Activated CD4-positive, alpha-beta T cell treated with anti-CD3 and anti-CD28 coated beads for 1 hour (primary cell): ENCODE results near the gene PCNX2.

Experiments
- DNase-seq: peaks from one replicate; pipeline ENCODE4 v3.0.0-alpha.2; 2020

The PCNX2 gene

DNA sequence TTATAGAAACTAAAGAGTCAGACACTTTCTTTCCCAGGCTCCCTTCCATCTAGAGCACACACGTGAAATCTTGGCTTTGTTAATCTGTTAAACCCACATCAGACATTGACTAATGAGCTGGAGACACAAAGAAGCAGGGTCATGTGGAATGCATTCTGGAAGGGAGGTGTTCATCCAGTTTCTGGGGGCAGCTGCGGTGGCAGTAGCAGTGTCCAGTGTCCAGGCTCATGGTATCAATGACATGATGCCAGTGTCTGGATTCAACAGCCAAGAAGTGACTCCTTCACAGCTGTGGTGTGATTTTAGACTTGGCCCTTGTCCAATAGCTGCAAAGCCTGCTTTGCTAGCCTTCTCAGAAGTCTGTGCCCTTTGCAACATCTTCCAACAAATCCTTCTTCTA, 249.9 kb downstream of the PCNX2 start:
- DNase-seq = no peak

DNA sequence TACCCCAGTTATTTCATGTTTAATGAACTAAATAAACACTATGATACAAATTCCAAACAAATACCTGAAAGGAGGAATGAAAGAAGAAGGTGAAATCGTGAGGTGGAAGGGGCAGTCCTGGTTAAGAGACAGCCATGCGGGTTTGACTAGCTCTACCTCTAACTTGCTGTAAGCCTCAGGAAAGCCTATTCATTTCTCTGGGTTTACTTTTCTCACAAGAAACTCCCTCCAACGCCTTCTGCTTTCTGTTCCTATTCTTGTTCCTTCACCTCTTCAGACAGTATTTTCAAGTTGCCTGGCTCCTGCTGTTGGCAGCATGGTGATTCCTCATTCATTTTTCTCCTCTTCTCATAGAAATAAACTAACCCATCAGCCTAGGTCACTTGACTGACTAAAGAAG, 252.7 kb downstream of the PCNX2 start:
- DNase-seq = no peak

DNA sequence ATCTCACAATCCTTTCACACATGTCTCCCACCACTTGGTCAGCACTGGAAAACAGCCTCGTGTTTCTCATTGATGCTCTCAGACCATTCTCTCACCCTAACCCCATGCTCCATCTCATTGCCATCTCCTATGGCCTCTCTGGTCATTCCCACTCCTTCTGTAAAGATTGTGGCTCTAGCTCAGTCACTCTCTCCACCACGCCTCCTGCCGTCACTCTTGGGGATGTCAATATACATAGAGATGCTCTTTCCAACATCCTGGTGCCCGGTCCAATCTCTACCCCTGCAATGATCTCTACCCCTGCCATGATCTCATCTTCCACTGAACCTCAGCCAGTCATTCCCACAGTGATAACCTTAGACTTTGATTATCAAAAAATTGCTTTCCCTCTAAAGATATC, 255.0 kb downstream of the PCNX2 start:
- DNase-seq = no peak

DNA sequence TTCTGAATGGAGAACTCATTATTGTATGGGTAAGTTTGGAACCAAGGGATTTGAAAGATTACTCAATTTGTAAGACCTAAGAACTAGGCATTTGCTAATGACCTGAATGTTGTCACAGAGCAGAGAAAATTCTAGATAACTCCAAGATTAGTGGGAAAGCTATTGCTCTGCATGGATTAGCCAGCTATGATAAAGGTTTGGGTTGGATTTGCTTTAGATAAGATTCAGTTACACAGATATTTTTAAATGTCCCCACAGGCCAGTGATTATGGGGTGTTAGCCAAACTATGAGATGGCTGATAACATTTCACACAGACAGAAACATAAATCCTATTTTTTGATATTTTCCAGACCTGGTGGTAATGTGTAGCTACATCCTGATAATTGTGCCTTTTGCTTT, 256.9 kb downstream of the PCNX2 start:
- no peak for DNase-seq

DNA sequence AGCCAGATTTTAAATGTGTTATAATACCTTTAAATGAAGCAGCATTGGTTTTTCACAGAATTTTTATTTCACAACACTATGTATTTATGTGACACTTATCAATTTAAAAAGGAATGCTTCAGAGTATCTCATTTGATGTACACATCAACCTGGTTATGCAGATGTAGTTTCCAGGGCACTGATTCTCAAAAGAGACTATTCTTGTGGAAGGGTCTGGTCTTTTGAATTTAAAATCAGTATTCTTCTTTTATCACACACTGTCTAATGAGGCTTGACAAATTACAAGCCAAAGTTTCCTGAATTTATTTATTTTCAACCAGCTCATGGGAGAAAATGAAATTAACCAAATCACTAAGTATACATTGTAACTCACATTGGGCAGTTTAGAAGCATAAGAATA, 257.7 kb downstream of the PCNX2 start:
- DNase-seq = no peak

DNA sequence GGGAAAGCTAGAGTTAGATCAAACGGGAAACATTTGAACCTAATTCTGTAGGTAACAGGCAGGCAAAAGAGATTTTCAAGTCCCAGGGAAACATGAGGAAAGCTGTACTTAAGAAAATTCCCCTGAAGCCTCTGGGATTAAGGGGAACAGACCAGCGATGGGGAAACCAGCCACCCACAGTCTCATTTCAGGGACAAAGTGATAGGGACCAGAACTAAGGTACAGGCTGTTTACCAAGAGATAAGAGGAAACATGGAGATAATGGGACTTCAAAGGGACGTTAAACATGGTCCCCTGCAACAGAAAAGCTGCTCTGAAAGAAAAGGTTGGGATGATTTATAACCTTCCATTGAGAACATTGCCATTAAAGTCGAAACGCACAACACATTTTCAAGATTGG, 260.7 kb downstream of the PCNX2 start:
- no peak for DNase-seq

DNA sequence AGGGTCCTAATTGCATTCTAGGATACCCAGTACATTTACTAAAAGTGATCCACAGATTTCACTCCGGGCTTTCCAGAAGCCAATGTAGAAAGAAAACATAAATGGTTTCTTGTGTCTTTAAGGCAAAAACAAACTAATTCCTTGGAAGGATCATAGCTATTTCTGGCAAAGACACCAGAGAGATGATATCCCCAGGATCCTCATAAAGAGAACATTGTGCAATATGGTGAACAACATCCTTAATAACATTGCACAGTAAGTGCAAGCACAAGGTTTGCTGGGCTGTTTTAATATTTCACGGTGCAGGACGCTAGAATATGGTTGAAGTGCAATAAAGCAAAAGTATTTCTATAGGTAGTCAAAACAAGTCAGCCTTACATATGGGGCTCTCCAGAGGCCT, 262.2 kb downstream of the PCNX2 start:
- DNase-seq = no peak

DNA sequence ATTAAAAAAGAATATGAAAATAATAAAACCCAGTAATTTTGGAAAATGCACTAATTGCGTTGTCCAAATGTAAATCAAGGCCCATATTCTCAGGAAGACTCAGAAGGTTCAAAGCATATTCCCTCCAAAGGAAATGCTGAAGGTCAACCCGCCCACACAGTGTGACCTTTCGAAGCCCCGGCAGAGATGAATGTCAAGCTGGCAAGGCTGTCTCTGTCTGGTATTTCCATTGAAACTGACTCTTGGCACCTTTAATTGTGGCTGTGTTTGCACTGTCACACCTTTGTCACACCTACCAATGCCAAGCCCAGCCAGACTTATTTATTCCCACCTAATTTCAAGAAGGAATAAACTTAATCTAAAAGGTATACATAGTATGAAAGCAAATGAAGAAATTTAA, 262.6 kb downstream of the PCNX2 start:
- DNase-seq = no peak

DNA sequence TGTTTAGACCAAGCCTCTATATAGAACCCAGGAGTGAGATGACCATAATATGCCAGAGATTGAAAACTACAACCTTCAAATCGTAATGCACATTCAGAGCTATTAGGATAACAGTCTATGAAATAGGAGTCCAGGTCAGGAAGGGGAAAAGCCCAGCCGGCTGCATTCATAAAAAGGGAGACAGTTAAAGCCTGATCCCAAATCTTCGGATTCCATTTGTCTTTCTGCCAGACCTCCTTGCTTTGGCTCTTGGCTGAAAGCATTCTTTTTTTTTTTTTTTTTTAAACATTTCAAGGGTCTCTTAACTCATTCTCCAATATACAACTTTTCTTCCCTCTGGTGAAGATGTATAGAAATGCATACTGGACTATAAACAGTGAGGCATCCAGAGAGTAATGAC, 264.0 kb downstream of the PCNX2 start:
- no peak for DNase-seq

DNA sequence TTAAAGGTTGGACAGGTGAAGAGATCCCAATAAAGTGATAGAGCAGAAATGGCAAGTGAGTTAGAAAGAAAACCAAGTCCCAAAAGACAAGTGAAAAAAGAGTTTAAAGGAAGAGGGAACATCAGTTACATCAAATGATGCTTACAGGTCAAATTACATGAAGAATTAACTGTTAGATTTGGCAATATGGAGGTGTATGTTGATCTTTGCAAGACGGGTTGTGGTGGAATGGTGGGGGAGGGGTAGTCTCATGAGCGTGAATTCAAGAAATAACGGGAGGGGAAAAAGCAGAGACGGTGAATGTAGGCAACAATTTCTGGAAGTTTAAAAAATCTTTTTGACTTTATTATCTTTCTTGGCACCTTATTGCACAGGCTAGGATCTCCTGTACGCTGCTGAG, 268.5 kb downstream of the PCNX2 start:
- DNase-seq = no peak

DNA sequence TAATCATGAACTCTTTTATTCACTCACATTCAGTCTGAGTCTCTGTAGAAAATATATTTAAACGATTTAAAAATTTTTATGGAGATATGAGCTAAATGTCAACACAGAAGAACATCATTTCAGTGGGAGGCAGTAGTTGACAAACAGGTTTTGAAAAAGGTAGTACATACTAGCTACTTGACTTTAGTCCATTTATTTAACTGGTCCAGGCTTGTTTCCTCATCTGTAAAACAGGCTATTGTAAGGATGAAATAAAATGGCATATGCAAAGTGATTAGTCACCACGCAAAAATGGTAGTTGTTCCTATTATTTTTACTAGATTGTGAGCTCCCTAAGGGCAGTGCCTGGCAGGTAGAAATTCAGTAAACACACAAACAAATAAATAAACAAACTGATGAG, 270.0 kb downstream of the PCNX2 start:
- DNase-seq = no peak

DNA sequence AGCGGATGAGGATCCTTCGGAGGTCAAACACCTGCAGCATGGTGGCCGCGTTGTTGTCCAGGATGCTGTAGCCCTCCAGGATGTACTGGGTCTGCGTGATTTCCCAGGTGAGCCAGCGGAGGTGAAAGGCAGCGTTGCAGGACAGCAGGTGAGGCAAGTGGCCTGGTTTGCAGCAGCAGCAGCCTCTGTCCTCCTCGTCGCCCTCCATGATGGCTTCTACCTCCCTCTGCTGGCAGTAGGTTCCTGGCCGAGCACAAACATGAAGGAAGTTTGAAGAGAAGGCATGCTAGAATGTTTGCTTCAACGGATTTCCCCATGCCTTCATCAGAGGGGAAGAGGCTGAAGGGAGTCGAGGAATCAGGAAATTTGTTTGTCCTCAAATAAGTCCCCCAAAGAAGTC, 270.4 kb downstream of the PCNX2 start:
- DNase-seq = no peak

DNA sequence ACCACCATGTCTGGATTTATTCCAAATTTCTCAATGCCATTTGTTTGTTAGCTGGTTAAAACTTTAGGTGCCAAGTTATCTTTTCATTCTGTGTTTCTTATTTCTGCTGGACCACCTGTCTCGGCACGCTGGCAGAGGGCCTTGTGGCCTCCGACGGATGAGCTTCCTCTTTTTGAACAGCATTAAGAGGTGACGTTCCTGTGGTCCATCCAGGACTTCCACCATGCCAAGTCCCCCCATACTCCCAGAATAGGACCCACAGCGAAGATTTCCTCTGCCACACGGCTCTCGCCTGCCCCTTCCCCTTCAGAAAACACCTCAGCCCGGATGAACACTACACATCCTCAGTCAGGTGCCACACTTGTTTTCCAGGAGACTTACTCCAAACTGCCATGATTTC, 271.3 kb downstream of the PCNX2 start:
- DNase-seq = no peak

DNA sequence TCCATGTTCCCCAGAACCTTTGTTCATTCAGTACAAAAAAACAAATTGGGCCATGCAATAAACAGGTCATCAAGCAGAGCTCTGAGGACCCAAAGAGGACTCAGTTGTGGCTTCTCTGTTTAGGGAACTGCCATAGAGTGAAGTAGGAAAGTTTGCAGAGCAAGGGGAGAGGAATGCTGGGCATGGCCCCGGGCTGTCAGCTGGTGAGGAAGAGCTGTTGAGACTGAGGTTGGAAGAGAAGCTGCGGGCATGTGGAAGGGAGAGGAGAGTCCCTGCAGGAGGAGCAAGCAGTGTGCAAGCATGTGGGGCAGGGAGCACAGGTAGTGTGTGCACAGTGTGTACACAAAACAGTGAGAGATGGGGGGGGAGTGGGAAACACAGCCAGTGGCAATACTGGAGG, 273.3 kb downstream of the PCNX2 start:
- DNase-seq = no peak

DNA sequence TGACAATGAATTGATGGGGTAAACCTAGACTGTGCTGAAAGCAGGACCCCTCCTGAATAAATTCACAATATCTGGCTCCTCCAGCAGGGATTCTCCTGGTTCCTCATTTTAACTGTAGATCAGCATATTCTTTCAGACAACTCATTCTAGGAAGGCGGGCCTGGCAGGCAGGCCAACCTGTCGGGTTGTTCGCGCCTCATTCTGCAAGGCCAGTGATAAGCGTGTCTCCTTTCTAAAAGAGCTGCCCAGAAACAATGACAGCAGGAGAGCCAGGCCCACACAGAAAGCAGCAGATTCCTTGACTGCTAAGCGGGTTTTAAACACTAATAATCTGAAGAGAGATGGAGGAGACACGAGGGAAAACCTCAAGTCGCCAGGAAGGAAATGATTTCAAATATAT, 275.1 kb downstream of the PCNX2 start:
- no peak for DNase-seq

DNA sequence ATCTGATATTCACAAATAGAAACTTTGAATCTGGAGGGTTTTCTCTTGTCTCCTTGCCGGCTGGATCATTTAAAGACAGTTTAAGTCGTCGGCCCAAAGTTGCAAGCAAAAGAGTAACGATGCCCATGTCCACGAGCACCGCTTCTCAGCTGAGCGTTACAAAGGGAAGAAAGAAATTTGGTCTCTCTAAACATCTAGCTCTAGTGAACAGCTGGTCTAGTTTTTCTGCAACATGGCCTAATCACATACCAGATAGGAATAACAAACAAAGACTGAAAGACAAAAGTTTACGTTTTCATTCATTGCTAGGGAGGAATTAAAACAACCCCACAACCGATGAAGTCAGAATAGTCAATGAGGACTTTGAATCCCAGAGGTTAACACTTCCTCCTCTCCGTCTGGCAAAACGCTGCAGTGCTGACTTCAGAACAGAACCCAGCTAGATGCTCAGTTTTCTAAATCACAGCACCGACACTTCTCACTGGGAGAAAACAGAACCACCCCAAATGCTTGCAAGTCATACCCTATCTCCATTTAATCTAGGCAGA, 275.7 kb downstream of the PCNX2 start:
- no peak for DNase-seq

DNA sequence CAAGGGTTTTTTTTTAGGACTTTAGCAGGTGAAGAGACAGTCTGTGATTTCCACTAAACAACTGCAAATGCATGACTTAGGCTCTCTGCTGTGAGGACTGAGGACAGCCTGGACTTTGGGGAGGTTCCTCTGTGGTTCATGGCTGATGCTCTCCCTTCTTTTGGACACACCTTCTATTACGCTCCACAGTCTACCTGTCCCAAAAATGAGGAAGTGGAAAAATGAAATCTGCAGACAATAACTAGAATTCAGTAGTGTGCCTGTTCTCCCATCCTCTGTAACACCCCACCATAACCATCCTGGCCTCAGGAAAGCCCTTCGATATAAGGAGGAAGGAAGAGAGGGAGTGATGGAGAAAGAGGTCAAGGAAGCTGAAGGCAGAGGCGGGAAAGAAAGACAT, 276.4 kb downstream of the PCNX2 start:
- no peak for DNase-seq

DNA sequence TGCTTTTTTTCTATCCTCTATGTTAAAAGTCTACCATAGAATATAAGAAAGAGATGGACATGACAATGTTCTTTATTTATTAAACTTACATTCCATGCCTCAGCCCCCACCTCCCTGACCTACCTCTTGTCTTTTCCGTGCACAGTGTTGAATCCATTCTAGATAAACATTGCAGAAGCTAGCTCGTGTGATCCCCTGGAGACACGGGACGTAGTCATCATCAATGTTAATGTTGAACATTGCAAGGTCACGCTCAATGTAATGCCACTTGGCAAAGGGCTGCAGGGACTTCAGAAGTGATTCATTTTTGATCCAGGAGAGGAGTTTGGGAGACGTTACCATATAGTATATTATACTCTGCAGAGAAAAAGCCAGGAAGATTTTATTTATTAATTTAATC, 278.7 kb downstream of the PCNX2 start:
- DNase-seq = no peak

DNA sequence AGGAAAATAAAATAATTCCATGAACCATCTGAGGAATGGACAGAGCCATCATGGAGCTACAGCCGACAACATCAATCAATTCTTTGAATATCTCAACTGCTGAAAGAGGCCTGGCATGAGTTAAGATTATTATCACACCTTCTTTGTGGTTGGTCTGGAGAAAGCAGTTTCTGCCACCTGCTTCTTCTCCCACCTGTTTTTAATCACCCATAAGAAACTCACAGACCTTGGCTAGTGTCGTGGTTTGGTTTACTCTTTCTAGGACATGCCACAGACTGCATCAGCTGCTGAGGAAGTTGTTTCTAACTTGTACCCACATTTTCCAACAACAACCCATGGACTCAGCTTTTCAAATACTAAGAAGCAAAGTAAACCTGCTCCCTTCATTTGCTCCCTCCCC, 279.6 kb downstream of the PCNX2 start:
- DNase-seq = no peak

DNA sequence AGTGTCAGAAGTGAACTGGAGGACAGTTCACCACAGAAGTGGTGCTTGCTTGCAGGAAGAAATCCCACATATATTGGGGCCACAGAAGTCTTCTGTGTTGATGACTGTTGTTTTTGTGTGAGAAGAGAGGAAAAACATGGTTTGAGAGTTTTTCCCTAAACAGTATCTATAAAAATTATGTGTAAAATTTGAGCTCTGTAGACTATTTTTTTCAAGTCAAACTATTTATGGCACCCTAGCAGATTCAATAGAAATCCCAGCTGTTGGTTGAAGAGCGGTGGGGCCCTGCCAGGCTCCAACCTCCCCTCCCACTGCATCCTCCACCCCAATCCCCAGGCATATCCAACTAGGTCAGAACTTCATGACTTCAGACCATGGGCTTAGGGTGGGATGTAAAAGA, 283.5 kb downstream of the PCNX2 start:
- DNase-seq = no peak

DNA sequence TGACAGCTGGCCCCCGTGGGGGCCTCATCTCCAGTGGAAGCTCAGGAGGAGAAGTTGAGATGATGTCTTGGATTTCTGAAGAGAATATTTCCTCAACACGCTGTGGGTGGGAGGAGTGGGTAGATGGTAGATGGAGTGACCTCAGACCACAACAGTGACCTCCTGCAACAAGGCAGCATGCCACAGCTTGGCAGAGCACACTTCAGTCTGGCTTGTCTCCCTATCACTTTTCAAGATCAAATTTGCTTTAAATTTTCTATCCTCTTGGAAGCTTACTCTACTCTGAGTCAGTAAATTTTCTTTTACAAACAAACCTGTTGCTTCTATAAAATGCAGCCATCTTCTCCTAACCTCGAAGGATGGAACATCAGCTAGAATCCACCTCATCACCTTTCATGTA, 285.4 kb downstream of the PCNX2 start:
- DNase-seq = no peak

DNA sequence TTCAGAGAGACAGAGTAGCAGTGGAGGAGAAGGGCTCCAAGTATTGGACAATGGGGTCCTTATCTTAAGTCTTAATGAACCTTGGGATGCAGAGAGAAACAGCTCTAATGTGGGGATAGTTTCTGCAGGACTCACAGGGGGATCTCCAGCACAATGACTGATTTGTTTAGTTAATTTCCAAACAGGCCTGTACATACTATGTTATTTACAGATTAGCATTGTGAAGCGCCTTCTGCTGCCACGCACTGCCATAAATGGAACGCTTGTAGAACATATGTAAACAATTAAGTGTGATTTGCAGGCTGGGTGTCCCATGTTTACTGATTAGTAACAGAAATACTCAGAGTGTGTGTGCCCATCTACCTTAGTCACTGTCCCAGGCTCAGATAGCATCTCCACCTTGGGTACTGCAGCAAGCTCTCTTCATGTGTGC, 289.0 kb downstream of the PCNX2 start:
- DNase-seq = no peak

DNA sequence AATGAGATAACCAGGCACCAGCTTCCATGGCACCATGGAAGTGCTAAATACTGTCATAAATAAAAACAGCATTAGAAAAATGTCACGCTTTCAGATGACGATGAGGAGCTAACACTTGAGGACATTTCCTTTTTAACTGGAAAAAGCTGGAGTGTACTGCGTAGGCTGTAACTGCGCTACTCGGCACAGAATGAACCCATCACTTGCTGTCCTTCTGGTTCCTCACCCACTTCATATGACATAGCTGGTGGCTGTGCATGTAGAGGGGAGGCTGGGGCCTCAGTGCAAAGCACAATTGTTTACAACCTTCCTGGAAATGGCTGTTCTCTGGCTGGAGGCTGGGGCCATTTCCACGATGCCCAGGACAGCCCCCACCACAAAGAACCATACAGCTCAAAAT, 289.4 kb downstream of the PCNX2 start:
- no peak for DNase-seq

DNA sequence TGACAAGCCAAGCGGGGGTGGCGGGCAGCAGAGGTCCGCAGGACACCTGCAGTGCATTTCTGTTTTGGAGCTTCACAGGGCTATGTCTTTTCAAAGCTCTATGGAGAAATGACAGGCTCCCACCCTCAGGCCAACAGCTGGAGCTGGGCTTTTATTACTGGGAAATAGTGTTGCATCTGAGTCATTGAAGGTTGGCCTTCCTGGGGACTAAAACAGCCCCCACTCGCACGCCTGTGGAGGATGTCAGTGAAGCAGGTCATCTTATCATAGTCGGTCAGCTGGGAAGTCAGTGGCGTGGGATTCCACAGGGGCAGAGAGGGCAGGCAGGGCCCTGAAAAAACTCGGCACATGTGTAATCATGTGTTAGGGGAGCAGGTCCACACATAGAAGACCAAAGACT, 289.8 kb downstream of the PCNX2 start:
- DNase-seq = no peak

DNA sequence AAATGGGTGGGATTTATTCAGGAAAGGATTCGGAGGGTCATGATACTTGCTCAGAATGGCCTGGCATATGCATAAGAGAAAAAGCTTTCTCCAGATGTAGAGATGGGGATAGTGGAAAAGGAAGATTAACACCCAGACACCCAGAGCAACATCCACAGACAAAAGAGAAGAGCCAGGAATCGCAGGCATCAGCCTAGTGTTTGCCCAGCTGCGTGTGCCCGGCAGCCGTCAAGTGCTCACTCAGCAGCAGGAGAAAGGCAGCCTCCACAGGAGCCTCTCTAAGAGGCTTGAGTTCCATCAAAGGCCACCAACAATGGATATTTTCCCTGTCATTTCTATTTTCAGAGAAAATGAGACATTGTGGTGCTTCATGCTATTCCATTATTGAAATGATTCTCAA, 290.4 kb downstream of the PCNX2 start:
- DNase-seq = no peak

DNA sequence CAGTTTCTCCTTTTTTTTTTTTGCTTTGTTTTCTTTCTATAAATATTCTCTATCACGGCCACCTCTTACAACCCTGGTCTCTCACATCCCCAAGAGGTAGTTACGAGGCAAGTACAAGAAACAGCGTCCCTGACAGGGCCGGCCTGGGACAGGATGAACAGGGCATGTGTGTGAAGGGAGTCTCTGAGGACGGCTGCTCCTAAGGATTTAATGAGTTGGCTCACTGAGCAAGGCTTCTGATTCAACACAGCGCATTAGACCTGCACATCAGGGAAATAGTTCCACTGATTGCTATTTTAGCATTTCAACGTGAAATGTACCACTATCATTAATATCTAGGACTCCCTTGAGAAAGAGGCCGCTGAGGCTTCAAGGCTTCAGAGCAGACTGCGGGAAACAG, 291.1 kb downstream of the PCNX2 start:
- no peak for DNase-seq
